Adrenal gland (tissue), 12 donors: ENCODE results near the gene FRMD5. TPM values are rescaled to one million over a fixed set of nuclear protein-coding genes. Genes with fewer than 3 reads are reported as not detected.

Source experiments
- DNase-seq, 7 donors: peaks; one replicate each; pipeline ENCODE4 v3.0.0-alpha.2; 2019 to 2020
- H3K27ac ChIP-seq, 5 donors: fragments of 200-600 bp; sonication (generic) in 4 of 5; 1 replicate in 3 of 5; 2 replicates in 2 of 5; pipeline versions ENCODE4 v1.5.1 to v1.8.0; 2016 to 2020; ENCODE audit warnings: mild to moderate bottlenecking in 1 of 5
- H3K27me3 ChIP-seq: fragments of 200-600 bp; 2 replicates; pipeline ENCODE4 v1.8.0; 2021
- H3K36me3 ChIP-seq, 2 donors: fragments of 200-600 bp; replicated peaks in 1 of 2; 1 replicate in 1 of 2; 2 replicates in 1 of 2; pipeline versions ENCODE4 v1.5.1 to v1.8.0; 2018 to 2022
- H3K4me1 ChIP-seq, 2 donors: fragments of 200-600 bp; replicated peaks in 1 of 2; 1 replicate in 1 of 2; 2 replicates in 1 of 2; pipeline versions ENCODE4 v1.5.1 to v1.8.0; 2018 to 2021
- H3K4me3 ChIP-seq, 4 donors: fragments of 200-600 bp; sonication (generic) in 3 of 4; one replicate each; pipeline ENCODE4 v1.5.1; 2016 to 2018
- H3K9me3 ChIP-seq, 3 donors: fragments of 200-600 bp; sonication (generic) in 1 of 3; replicated peaks in 1 of 3; 1 replicate in 2 of 3; 2 replicates in 1 of 3; pipeline versions ENCODE4 v1.5.1 to v1.8.0; 2016 to 2021
- CTCF ChIP-seq, 6 experiments: fragments of 450-650 bp in 4 of 6; fragments of 200-600 bp in 2 of 6; sonication (generic) in 1 of 6; IDR thresholded peaks; 1 replicate in 5 of 6; 2 replicates in 1 of 6; pipeline versions ENCODE4 v1.5.1 to v1.8.0; 2016 to 2021; ENCODE audit warnings: antibody characterized with exemption in 6 of 6, mild to moderate bottlenecking in 2 of 6, moderate library complexity in 1 of 6
- POLR2A ChIP-seq, 2 donors: fragments of 450-650 bp; IDR thresholded peaks; one replicate each; pipeline ENCODE4 v1.6.1; 2017; ENCODE audit warnings: antibody characterized with exemption in 2 of 2, mild to moderate bottlenecking in 2 of 2, moderate library complexity in 1 of 2
- WGBS, 4 donors: extraction: QIAGEN DNeasy Blood & Tissue Kit in 2 of 4; methylation state at CpG; one replicate each; pipeline versions ENCODE4 v1.1.5 to v1.1.7; 2013 to 2017; 5-methylcytosine and 5-hydroxymethylcytosine counted together
- intact Hi-C, 2 donors: fragments of 100-400 bp; cut with DNase I; formaldehyde crosslinking; loops; one replicate each; pipeline versions ENCODE4 v1.14.1 to v1.15.0; 2022 to 2023
- polyA plus RNA-seq, 3 donors: library from polyadenylated mRNA; stranded (reverse); fragments of 200-250 nt in 2 of 3; fragments of 350-450 nt in 1 of 3; fragmentation: Illumina TruSeq in 1 of 3; extraction: RNeasy Lipid Tissue Mini Kit (QIAGEN cat#74804) in 1 of 3; gene quantifications; one replicate each; pipeline ENCODE4 v1.2.3, GENCODE V29; 2013 to 2014
- total RNA-seq, 9 donors: library from RNA; depleted of rRNA in 4 of 9; stranded (reverse); fragments of >200 nt in 4 of 9; fragments of 120-200 nt in 1 of 9; fragmentation: NEBNext Ultra II Directional in 1 of 9; extraction: Animal tissue kit (Norgen Biotek cat#: 25700) in 1 of 9; gene quantifications; one replicate each; pipeline versions ENCODE4 v1.1.0 to v1.2.4, GENCODE V29; 2013 to 2023
- donor health status: healthy with polysubstance abuse.
- donor health status: Bipolar disorder and iron deficiency.
- donor health status: DM: yes; HTN: yes; CAD: no.
- donor health status: DM: no; HTN: no; CAD: no.
- donor health status: DM: no; HTN: no; CAD: no.
- donor health status: DM: yes; HTN: yes; CAD: no.

Gene FRMD5
- total and polyA plus RNA-seq, 12 donors = 2.9 to 53.8 (median 12.1) TPM

GRCh38 chr15:44137750-44138149 is 57.3 kb downstream of the FRMD5 start:
- Histone ChIP-seq H3K9me3 (no peaks in the 10 kb centered on the region), H3K4me1 (no peaks in the 10 kb centered on the region), H3K4me3 (no peak overlapping the region), H3K36me3 (no peaks in the 10 kb centered on the region), H3K27me3 (no peaks in the 10 kb centered on the region), H3K27ac (no peak overlapping the region)
- TF ChIP-seq CTCF (IDR thresholded peaks at IDR 0.05) (no peak), POLR2A (IDR thresholded peaks at IDR 0.05) (no peak)
- intact Hi-C loops = no loop called here
- WGBS, 4 donors = 58 to 82% (median 74%) methylated on average over 1 of the region's 1 CpG
- peak; percentile 28 to 67 (median 50) for DNase-seq

- 81 to 91% (median 87%) methylated on average over 3 of the region's 3 CpGs for WGBS, 4 donors
- Histone ChIP-seq H3K4me1 (no peaks in the 10 kb centered on the region), H3K36me3 (no peaks in the 10 kb centered on the region), H3K27me3 (no peaks in the 10 kb centered on the region), H3K27ac (no peak overlapping the region), H3K9me3 (no peaks in the 10 kb centered on the region), H3K4me3 (no peak overlapping the region)
- intact Hi-C loops = no loop called here
- DNase-seq = no peak
- TF ChIP-seq POLR2A (IDR thresholded peaks at IDR 0.05) (no peak), CTCF (IDR thresholded peaks at IDR 0.05) (no peak)
Measured at GRCh38 chr15:44136991-44137477, 58.0 kb downstream of the FRMD5 start.

- no peaks in the 10 kb centered on the region for H3K36me3 ChIP-seq
- TF ChIP-seq CTCF (IDR thresholded peaks at IDR 0.05) = no peak
- WGBS, 4 donors = 89 to 97% (median 90%) methylated on average over 10 of the region's 10 CpGs
- intact Hi-C loops = no loop called here
- H3K9me3 ChIP-seq = no peaks in the 10 kb centered on the region
- H3K4me1 ChIP-seq = peaks cover 0 to 7% of the 10 kb centered on the region in 2 donors
- DNase-seq = no peak
- H3K27ac ChIP-seq = no peak overlapping the region
- no peaks in the 10 kb centered on the region for H3K27me3 ChIP-seq
- H3K4me3 ChIP-seq = no peak overlapping the region
Measured at GRCh38 chr15:44132057-44132456, 63.0 kb downstream of the FRMD5 start.

- Histone ChIP-seq H3K4me3 (no peak overlapping the region), H3K4me1 (peaks cover 0 to 7% of the 10 kb centered on the region in 2 donors), H3K36me3 (no peaks in the 10 kb centered on the region), H3K27me3 (no peaks in the 10 kb centered on the region), H3K27ac (no peak overlapping the region), H3K9me3 (no peaks in the 10 kb centered on the region)
- no peak for TF ChIP-seq POLR2A (IDR thresholded peaks at IDR 0.05)
- no peak for TF ChIP-seq CTCF (IDR thresholded peaks at IDR 0.05)
- no peak for DNase-seq
- intact Hi-C loops = no loop called here
Measured at GRCh38 chr15:44130778-44131177, 64.3 kb downstream of the FRMD5 start.
